ENCODE results near the gene WWOX. TPM values are rescaled to one million over a fixed set of nuclear protein-coding genes. Genes with fewer than 3 reads are reported as not detected.
A peak's percentile ranks its signal among the peaks of the same experiment; 100 is the strongest.

Gene WWOX
- total RNA-seq, 1 donor from 2014 or later: 19.2 TPM

DNA sequence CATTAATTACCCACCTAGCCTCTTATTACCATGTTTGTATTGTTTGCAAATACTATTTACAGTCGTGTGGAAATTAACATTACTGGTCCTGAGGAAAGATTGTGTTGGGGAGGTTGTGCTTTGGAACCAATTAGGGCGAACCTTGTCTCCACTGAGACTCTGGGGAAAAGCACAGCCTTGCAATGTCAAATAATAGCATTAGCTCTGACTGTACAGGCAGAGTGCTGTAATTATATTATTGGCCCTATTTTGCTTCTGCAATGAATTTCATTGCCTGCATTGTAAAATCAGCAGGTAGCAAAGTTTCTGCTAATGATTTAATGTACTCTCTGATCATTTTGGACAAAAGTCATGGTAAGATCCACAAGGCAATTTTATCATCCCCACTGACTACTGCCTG, 97.0 kb downstream of the WWOX start:
- Histone ChIP-seq H3K27ac (no peak overlapping the region), H3K4me3 (no peak overlapping the region), H3K4me1 (no peaks in the 10 kb centered on the region), H3K36me3 (no peaks in the 10 kb centered on the region), H3K9me3 (no peaks in the 10 kb centered on the region), H3K27me3 (ENCODE audit: low read depth) (no peaks in the 10 kb centered on the region)
- TF ChIP-seq, protein P1, sequence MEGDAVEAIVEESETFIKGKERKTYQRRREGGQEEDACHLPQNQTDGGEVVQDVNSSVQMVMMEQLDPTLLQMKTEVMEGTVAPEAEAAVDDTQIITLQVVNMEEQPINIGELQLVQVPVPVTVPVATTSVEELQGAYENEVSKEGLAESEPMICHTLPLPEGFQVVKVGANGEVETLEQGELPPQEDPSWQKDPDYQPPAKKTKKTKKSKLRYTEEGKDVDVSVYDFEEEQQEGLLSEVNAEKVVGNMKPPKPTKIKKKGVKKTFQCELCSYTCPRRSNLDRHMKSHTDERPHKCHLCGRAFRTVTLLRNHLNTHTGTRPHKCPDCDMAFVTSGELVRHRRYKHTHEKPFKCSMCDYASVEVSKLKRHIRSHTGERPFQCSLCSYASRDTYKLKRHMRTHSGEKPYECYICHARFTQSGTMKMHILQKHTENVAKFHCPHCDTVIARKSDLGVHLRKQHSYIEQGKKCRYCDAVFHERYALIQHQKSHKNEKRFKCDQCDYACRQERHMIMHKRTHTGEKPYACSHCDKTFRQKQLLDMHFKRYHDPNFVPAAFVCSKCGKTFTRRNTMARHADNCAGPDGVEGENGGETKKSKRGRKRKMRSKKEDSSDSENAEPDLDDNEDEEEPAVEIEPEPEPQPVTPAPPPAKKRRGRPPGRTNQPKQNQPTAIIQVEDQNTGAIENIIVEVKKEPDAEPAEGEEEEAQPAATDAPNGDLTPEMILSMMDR (IDR thresholded peaks at IDR 0.05): no peak
- DNase-seq: no peak
- ATAC-seq: no peak
- intact Hi-C loops (cut with DNase I): no loop called here

DNA sequence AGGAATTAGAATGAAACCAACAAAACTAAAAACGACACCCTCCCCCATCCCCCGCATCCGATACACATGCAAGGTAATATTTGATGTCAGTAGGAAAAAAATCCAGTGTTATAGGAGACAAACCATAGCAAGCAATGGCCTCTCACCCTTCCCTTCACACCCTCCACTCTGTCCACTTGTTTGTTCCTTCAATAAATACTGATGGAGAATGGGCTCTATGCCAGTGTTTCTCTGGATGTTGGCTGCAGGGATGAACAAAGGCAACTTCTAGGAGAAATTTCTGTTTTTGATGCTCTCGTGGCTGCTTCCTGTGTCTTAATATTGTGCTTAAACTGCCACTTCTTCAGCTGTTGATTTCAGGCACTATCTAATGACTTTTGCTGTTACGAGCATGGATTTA, 98.8 kb downstream of the WWOX start:
- TF ChIP-seq, protein P1 (IDR thresholded peaks at IDR 0.05): no peak
- intact Hi-C loops (cut with DNase I): no loop called here
- Histone ChIP-seq H3K27ac (no peak overlapping the region), H3K36me3 (no peaks in the 10 kb centered on the region), H3K9me3 (no peaks in the 10 kb centered on the region), H3K4me3 (no peak overlapping the region), H3K4me1 (no peaks in the 10 kb centered on the region), H3K27me3 (ENCODE audit: low read depth) (no peaks in the 10 kb centered on the region)
- no peak for DNase-seq
- no peak for ATAC-seq

DNA sequence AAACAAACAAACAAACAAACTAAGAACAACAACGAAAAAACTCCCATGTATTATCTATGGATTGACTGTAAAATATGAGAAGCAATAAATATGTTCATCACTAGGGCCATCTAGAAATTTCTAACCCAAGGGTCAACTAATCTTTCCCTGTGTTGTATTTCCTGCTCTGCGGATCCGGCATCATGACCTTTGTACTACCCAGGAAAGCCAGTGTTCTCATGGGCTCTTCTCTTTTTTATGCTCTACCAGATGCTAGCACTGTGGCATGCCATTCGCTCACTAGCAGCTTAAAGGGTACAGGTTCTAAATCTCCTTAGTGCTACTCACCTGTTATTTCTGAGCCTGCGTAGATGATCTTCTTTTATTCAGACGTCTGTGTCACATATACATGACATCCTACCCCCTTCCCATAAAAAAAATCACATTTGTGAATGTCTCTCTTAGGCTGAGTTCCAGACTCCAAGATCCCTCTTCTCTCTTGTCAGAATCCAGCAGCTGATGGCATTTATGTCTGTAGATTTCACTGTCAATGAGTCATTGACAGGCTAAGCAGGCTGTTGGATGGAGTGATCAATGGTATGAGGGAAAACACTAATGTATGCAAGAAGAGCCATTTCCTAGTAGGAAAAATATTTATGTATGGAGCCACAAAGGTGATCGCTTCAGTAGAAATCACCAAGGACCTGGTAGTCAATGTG, 100.0 kb downstream of the WWOX start:
- H3K4me1 ChIP-seq: no peaks in the 10 kb centered on the region
- H3K4me3 ChIP-seq: no peak overlapping the region
- no peaks in the 10 kb centered on the region for H3K36me3 ChIP-seq
- H3K9me3 ChIP-seq: no peaks in the 10 kb centered on the region
- DNase-seq (no peak), ATAC-seq (no peak)
- no peak overlapping the region for H3K27ac ChIP-seq
- TF ChIP-seq, protein P1 (IDR thresholded peaks at IDR 0.05): no peak
- intact Hi-C loops (cut with DNase I): no loop called here
- no peaks in the 10 kb centered on the region for H3K27me3 ChIP-seq (ENCODE audit: low read depth)

DNA sequence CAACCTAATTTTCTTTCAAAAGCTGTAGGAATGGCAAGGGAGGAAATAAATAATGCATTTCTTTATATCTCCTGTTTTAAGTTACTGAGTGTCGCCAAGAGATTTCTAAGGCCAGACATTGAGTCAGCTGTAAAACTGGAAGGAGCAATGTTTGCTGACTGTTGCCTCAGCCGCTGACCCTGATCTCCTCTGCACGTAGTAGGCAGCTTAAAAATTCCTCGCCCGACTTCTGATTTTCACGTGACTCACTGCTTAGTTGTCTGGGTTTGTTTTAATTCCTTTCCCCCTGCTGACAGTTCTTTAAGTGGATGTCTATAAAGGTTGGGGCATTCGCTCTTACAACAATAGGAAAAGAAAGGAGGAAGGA, 100.6 kb downstream of the WWOX start:
- no peak for ATAC-seq
- TF ChIP-seq, protein P1 (IDR thresholded peaks at IDR 0.05): no peak
- H3K4me1 ChIP-seq: no peaks in the 10 kb centered on the region
- no peaks in the 10 kb centered on the region for H3K27me3 ChIP-seq (ENCODE audit: low read depth)
- H3K9me3 ChIP-seq: no peaks in the 10 kb centered on the region
- H3K36me3 ChIP-seq: no peaks in the 10 kb centered on the region
- H3K27ac ChIP-seq: no peak overlapping the region
- H3K4me3 ChIP-seq: no peak overlapping the region
- DNase-seq: no peak
- intact Hi-C loops (cut with DNase I): no loop called here

DNA sequence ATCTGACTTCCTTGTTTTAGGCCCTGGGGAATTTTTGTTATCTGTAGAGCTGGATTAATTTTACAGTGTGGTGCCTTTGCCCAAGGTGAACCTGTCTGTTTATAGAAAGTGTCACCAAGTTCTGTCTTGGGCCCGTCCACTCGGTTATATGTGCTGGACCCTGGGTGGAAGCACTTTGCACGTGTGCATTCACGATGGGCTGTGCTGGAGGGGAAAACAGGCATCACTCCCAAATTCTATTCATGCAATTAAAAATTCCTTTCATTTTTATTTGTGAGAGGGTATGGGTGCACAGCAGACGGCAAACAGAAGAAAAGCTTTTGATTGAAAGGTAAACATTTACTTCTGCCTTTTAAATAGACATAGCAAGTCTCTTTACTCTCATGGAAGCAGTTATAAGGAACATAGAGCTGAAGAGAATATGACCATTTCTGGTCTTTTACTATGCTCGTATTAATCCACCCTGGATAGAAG, 101.2 kb downstream of the WWOX start:
- Histone ChIP-seq H3K4me1 (no peaks in the 10 kb centered on the region), H3K4me3 (no peak overlapping the region), H3K36me3 (no peaks in the 10 kb centered on the region), H3K9me3 (no peaks in the 10 kb centered on the region), H3K27me3 (ENCODE audit: low read depth) (no peaks in the 10 kb centered on the region), H3K27ac (no peak overlapping the region)
- intact Hi-C loops (cut with DNase I): no loop called here
- ATAC-seq (peak in 1 of 2 donors; percentile 75), DNase-seq (no peak)
- TF ChIP-seq, protein P1 (IDR thresholded peaks at IDR 0.05): no peak

Data from lower lobe of right lung (tissue), 2 donors.